Dendritic cell treated with granulocyte-macrophage colony-stimulating factor and Interleukin-4, amounts not matched to agents 40 ng/mL and 50 ng/mL, for 4 days (primary cell): ENCODE data around the gene ZFTA.
A peak's percentile ranks its signal among the peaks of the same experiment; 100 is the strongest.

Source experiments
- H3K27ac Mint-ChIP-seq: one replicate; pipeline ENCODE4 v1.8.0; 2022; ENCODE audit warnings: mild to moderate bottlenecking, mixed read lengths
- H3K27me3 Mint-ChIP-seq: one replicate; pipeline ENCODE4 v1.8.0; 2022; ENCODE audit warnings: mild to moderate bottlenecking, mixed read lengths
- H3K36me3 Mint-ChIP-seq: one replicate; pipeline ENCODE4 v1.8.0; 2022; ENCODE audit warnings: low read depth, mixed read lengths
- H3K4me1 Mint-ChIP-seq: one replicate; pipeline ENCODE4 v1.8.0; 2022; ENCODE audit warnings: low read depth, mixed read lengths
- H3K4me3 Mint-ChIP-seq: one replicate; pipeline ENCODE4 v1.8.0; 2022; ENCODE audit warnings: mild to moderate bottlenecking, moderate library complexity, mixed read lengths
- H3K9me3 Mint-ChIP-seq: one replicate; pipeline ENCODE4 v1.8.0; 2022; ENCODE audit warnings: mixed read lengths
- intact Hi-C: fragments of 100-400 bp; cut with micrococcal nuclease; formaldehyde crosslinking; loops from one replicate; pipeline ENCODE4 v1.15.0; 2022

Gene ZFTA

GRCh38 chr11:63767267-63767564 lies 1.4 kb downstream of the ZFTA start:
- H3K4me3 Mint-ChIP-seq = peak overlapping the region; percentile 93
- H3K27me3 Mint-ChIP-seq = peaks cover 28% of the 10 kb centered on the region
- H3K9me3 Mint-ChIP-seq = no peaks in the 10 kb centered on the region
- peaks cover 34% of the 10 kb centered on the region for H3K4me1 Mint-ChIP-seq
- H3K27ac Mint-ChIP-seq = peak overlapping the region; percentile 76
- peaks cover 13% of the 10 kb centered on the region for H3K36me3 Mint-ChIP-seq
- intact Hi-C loops = loop anchor here (2.0 to 10.0 kb wide), 3 partner anchors 68 to 375 kb away; partner anchors contain the start of gene MARK2

GRCh38 chr11:63766531-63767235 lies 1.9 kb downstream of the ZFTA start:
- Mint-ChIP-seq H3K27me3 (peaks cover 25% of the 10 kb centered on the region), H3K27ac (no peak overlapping the region), H3K4me1 (peaks cover 33% of the 10 kb centered on the region), H3K36me3 (peaks cover 13% of the 10 kb centered on the region), H3K9me3 (no peaks in the 10 kb centered on the region), H3K4me3 (no peak overlapping the region)
- intact Hi-C loops = loop anchor here (2.0 to 10.0 kb wide), 3 partner anchors 68 to 376 kb away; partner anchors contain the start of gene MARK2

- no peaks in the 10 kb centered on the region for H3K9me3 Mint-ChIP-seq
- H3K4me1 Mint-ChIP-seq = peaks cover 27% of the 10 kb centered on the region
- H3K27ac Mint-ChIP-seq = peak overlapping the region; percentile 43
- peaks cover 19% of the 10 kb centered on the region for H3K27me3 Mint-ChIP-seq
- peaks cover 13% of the 10 kb centered on the region for H3K36me3 Mint-ChIP-seq
- no peak overlapping the region for H3K4me3 Mint-ChIP-seq
- intact Hi-C loops = loop anchor here (2.0 to 10.0 kb wide), 3 partner anchors 69 to 377 kb away; partner anchors contain the start of gene MARK2
Observed at GRCh38 chr11:63765688-63766241, 2.8 kb downstream of the ZFTA start.

GRCh38 chr11:63764679-63765647 lies 3.6 kb downstream of the ZFTA start:
- Mint-ChIP-seq H3K27ac (peak overlapping the region; percentile 43), H3K4me3 (no peak overlapping the region), H3K9me3 (no peaks in the 10 kb centered on the region), H3K36me3 (peaks cover 17% of the 10 kb centered on the region), H3K27me3 (peaks cover 13% of the 10 kb centered on the region), H3K4me1 (peaks cover 23% of the 10 kb centered on the region)
- intact Hi-C loops = loop anchor here (5.0 to 10.0 kb wide), 2 partner anchors 70 to 377 kb away; partner anchors contain the start of gene MARK2

GRCh38 chr11:63764340-63764678 lies 4.3 kb downstream of the ZFTA start:
- Mint-ChIP-seq H3K4me3 (no peak overlapping the region), H3K36me3 (peaks cover 21% of the 10 kb centered on the region), H3K27me3 (peaks cover 6% of the 10 kb centered on the region), H3K4me1 (peaks cover 20% of the 10 kb centered on the region), H3K27ac (no peak overlapping the region), H3K9me3 (no peaks in the 10 kb centered on the region)
- intact Hi-C loops = loop anchor here (10.0 kb wide), 1 partner anchor 70 kb away; the partner anchor contains the start of gene MARK2

GRCh38 chr11:63763496-63764339 lies 4.9 kb downstream of the ZFTA start:
- Mint-ChIP-seq H3K27ac (no peak overlapping the region), H3K9me3 (no peaks in the 10 kb centered on the region), H3K4me3 (no peak overlapping the region), H3K36me3 (peaks cover 27% of the 10 kb centered on the region), H3K4me1 (peaks cover 20% of the 10 kb centered on the region), H3K27me3 (peaks cover 5% of the 10 kb centered on the region)
- intact Hi-C loops = loop anchor here (10.0 kb wide), 1 partner anchor 71 kb away; the partner anchor contains the start of gene MARK2

- Mint-ChIP-seq H3K27ac (no peak overlapping the region), H3K9me3 (no peaks in the 10 kb centered on the region), H3K36me3 (peaks cover 34% of the 10 kb centered on the region), H3K27me3 (peaks cover 4% of the 10 kb centered on the region), H3K4me1 (peaks cover 20% of the 10 kb centered on the region), H3K4me3 (no peak overlapping the region)
- intact Hi-C loops = loop anchor here (10.0 kb wide), 1 partner anchor 72 kb away; the partner anchor contains the start of gene MARK2
Observed at GRCh38 chr11:63762654-63763495, 5.7 kb downstream of the ZFTA start.

GRCh38 chr11:63761931-63762653 lies 6.5 kb downstream of the ZFTA start:
- H3K4me3 Mint-ChIP-seq = no peak overlapping the region
- H3K9me3 Mint-ChIP-seq = no peaks in the 10 kb centered on the region
- no peaks in the 10 kb centered on the region for H3K27me3 Mint-ChIP-seq
- H3K27ac Mint-ChIP-seq = no peak overlapping the region
- intact Hi-C loops = loop anchor here (10.0 kb wide), 1 partner anchor 73 kb away; the partner anchor contains the start of gene MARK2
- peaks cover 35% of the 10 kb centered on the region for H3K36me3 Mint-ChIP-seq
- H3K4me1 Mint-ChIP-seq = peaks cover 12% of the 10 kb centered on the region

GRCh38 chr11:63761188-63761587 lies 7.4 kb downstream of the ZFTA start:
- H3K27ac Mint-ChIP-seq = no peak overlapping the region
- peaks cover 44% of the 10 kb centered on the region for H3K36me3 Mint-ChIP-seq
- no peak overlapping the region for H3K4me3 Mint-ChIP-seq
- intact Hi-C loops = loop anchor here (10.0 kb wide), 1 partner anchor 74 kb away; the partner anchor contains the start of gene MARK2
- H3K27me3 Mint-ChIP-seq = no peaks in the 10 kb centered on the region
- H3K4me1 Mint-ChIP-seq = peaks cover 3% of the 10 kb centered on the region
- H3K9me3 Mint-ChIP-seq = no peaks in the 10 kb centered on the region

GRCh38 chr11:63760487-63761079 lies 8.0 kb downstream of the ZFTA start:
- peaks cover 50% of the 10 kb centered on the region for H3K36me3 Mint-ChIP-seq
- no peak overlapping the region for H3K27ac Mint-ChIP-seq
- intact Hi-C loops = loop anchor here (10.0 kb wide), 1 partner anchor 74 kb away; the partner anchor contains the start of gene MARK2

GRCh38 chr11:63756919-63757761 lies 11.4 kb downstream of the ZFTA start:
- no peaks in the 10 kb centered on the region for H3K27me3 Mint-ChIP-seq
- intact Hi-C loops = no loop called here
- no peaks in the 10 kb centered on the region for H3K4me1 Mint-ChIP-seq
- H3K36me3 Mint-ChIP-seq = peaks cover 80% of the 10 kb centered on the region
- H3K4me3 Mint-ChIP-seq = no peak overlapping the region
- H3K27ac Mint-ChIP-seq = peak overlapping the region; percentile 43
- no peaks in the 10 kb centered on the region for H3K9me3 Mint-ChIP-seq

More at GRCh38 chr11:63760487-63761079, 8.0 kb downstream of the ZFTA start:
- Mint-ChIP-seq H3K4me3 (no peak overlapping the region), H3K9me3 (no peaks in the 10 kb centered on the region), H3K27me3 (no peaks in the 10 kb centered on the region), H3K4me1 (no peaks in the 10 kb centered on the region)
